Keratinocyte (primary cell): Measurements from ENCODE around the gene FAM193B. TPM values are rescaled to one million over a fixed set of nuclear protein-coding genes. Genes with fewer than 3 reads are reported as not detected.

ENCODE experiments used
- DNase-seq: peaks from one replicate; pipeline ENCODE4 v3.0.0-alpha.2; 2011; ENCODE audit warnings: low read depth, missing footprints, low spot score
- FAIRE-seq: peaks from 2 replicates; lab custom pipeline; 2011; peaks lifted over from hg19 to GRCh38; lab: Jason Lieb, UNC
- H2AFZ ChIP-seq: 2 replicates; pipeline ENCODE4 v1.6.0; 2012; ENCODE audit warnings: low read length, control low read depth, inconsistent platforms; ENCODE audit not compliant: control insufficient read depth
- H3K27ac ChIP-seq: 2 replicates; pipeline ENCODE4 v1.5.1; 2011; ENCODE audit warnings: low read length; ENCODE audit not compliant: control insufficient read depth, insufficient read depth
- H3K27me3 ChIP-seq: 3 replicates; pipeline ENCODE4 v1.6.0; 2011; ENCODE audit warnings: low read length; ENCODE audit not compliant: control insufficient read depth, insufficient read depth; ENCODE audit errors: extremely low read depth
- H3K36me3 ChIP-seq, 2 experiments: 2 replicates in 1 of 2; 3 replicates in 1 of 2; pipeline ENCODE4 v1.5.1; 2011; ENCODE audit warnings: low read length in 2 of 2, mild to moderate bottlenecking in 1 of 2; ENCODE audit not compliant: control insufficient read depth in 2 of 2, insufficient read depth in 2 of 2; ENCODE audit errors: extremely low read depth in 1 of 2
- H3K4me1 ChIP-seq: 3 replicates; pipeline ENCODE4 v1.5.1; 2011; ENCODE audit warnings: low read length; ENCODE audit not compliant: control insufficient read depth, insufficient read depth; ENCODE audit errors: extremely low read depth
- H3K4me2 ChIP-seq: 3 replicates; pipeline ENCODE4 v1.6.0; 2011; ENCODE audit warnings: low read depth, low read length; ENCODE audit not compliant: control insufficient read depth, insufficient read depth; ENCODE audit errors: extremely low read depth
- H3K4me3 ChIP-seq, 3 experiments: fragments of 200-600 bp in 1 of 3; sonication (generic) in 1 of 3; 2 replicates in 2 of 3; 3 replicates in 1 of 3; pipeline ENCODE4 v1.5.1; 2011 to 2016; ENCODE audit warnings: low read length in 3 of 3, mild to moderate bottlenecking in 3 of 3, control low read depth in 2 of 3, inconsistent platforms in 1 of 3, low read depth in 1 of 3, mixed read lengths in 1 of 3, mixed run types in 1 of 3, moderate library complexity in 1 of 3; ENCODE audit not compliant: control insufficient read depth in 2 of 3, insufficient read depth in 2 of 3; ENCODE audit errors: extremely low read depth in 1 of 3
- H3K79me2 ChIP-seq: 2 replicates; pipeline ENCODE4 v1.6.0; 2012; ENCODE audit warnings: low read length; ENCODE audit not compliant: control insufficient read depth, insufficient read depth
- H3K9ac ChIP-seq: 3 replicates; pipeline ENCODE4 v1.6.0; 2011; ENCODE audit warnings: low read length; ENCODE audit not compliant: control insufficient read depth, insufficient read depth; ENCODE audit errors: extremely low read depth
- H3K9me1 ChIP-seq: 3 replicates; pipeline ENCODE4 v1.6.0; 2011; ENCODE audit warnings: low read length; ENCODE audit not compliant: control insufficient read depth, insufficient read depth; ENCODE audit errors: extremely low read depth
- H3K9me3 ChIP-seq: 2 replicates; pipeline ENCODE4 v1.5.1; 2012; ENCODE audit warnings: low read depth, low read length; ENCODE audit not compliant: control insufficient read depth
- H4K20me1 ChIP-seq: 3 replicates; pipeline ENCODE4 v1.6.0; 2011; ENCODE audit warnings: low read length; ENCODE audit not compliant: control insufficient read depth, insufficient read depth; ENCODE audit errors: extremely low read depth
- CTCF ChIP-seq, 3 experiments: IDR thresholded peaks in 1 of 3; conservative IDR thresholded peaks in 1 of 3; optimal IDR thresholded peaks in 1 of 3; 2 replicates in 2 of 3; 3 replicates in 1 of 3; pipeline versions ENCODE3 to v1.5.1; 2011; ENCODE audit warnings: low read length in 3 of 3, mild to moderate bottlenecking in 3 of 3, moderate library complexity in 2 of 3, control low read depth in 1 of 3, inconsistent platforms in 1 of 3; ENCODE audit not compliant: insufficient read depth in 2 of 3; ENCODE audit errors: extremely low read depth in 1 of 3
- EZH2 ChIP-seq: IDR thresholded peaks from one replicate; pipeline ENCODE4 v1.6.1; 2012; ENCODE audit warnings: inconsistent platforms, mild to moderate bottlenecking, low read length, moderate library complexity
- dilution Hi-C: fragments of 300-500 bp; cut with MboI; formaldehyde crosslinking; loops from one replicate; pipeline ENCODE4 v1.7.0; 2020; ENCODE audit warnings: low sequenced_read_pairs; ENCODE audit not compliant: extremely low pct_ligation_motif_present
- polyA plus RNA-seq, 5 experiments: library from polyadenylated mRNA; depleted of rRNA in 3 of 5; stranded (reverse) in 3 of 5; stranded (forward) in 1 of 5; unstranded in 1 of 5; fragments of >200 nt; gene quantifications; 1 replicate in 1 of 5; 2 replicates in 3 of 5; 3 replicates in 1 of 5; pipeline versions ENCODE4 v1.2.1 to v1.2.3, GENCODE V29; 2011 to 2012; ENCODE audit warnings: missing spikeins in 2 of 5, low read depth in 1 of 5, low replicate concordance in 1 of 5

FAM193B gene
- polyA plus RNA-seq, 1 donor (not counting 4 experiments of a cell fraction or from before 2014, with no cell fraction given): 27.5 TPM

- TF ChIP-seq CTCF (optimal IDR thresholded peaks at IDR 0.05 in 1 of 3, IDR thresholded peaks at IDR 0.05 in 1 of 3, conservative IDR thresholded peaks at IDR 0.05 in 1 of 3; ENCODE audit: extremely low read depth in 1 of 3, insufficient read depth in 2 of 3, low read length in 3 of 3) (no peak), EZH2 (no peak)
- Histone ChIP-seq H3K4me2 (no peak overlapping the region), H2AFZ (no peak overlapping the region), H3K9me1 (no peaks in the 10 kb centered on the region), H3K36me3 (peaks cover 4 to 10% of the 10 kb centered on the region in 2 experiments), H3K79me2 (peaks cover 8% of the 10 kb centered on the region), H3K27ac (no peak overlapping the region), H3K27me3 (no peaks in the 10 kb centered on the region), H3K9me3 (no peaks in the 10 kb centered on the region), H4K20me1 (no peaks in the 10 kb centered on the region), H3K9ac (no peak overlapping the region), H3K4me3 (no peak overlapping the region), H3K4me1 (peaks cover 7% of the 10 kb centered on the region)
- FAIRE-seq: no peak
- dilution Hi-C loops: no loop called here
- DNase-seq: no peak
Measured at GRCh38 chr5:177603631-177604030, 49.3 kb upstream of the FAM193B start.

GRCh38 chr5:177602458-177602830, 48.1 kb upstream of the FAM193B start:
- no peak overlapping the region for H3K27ac ChIP-seq
- no peaks in the 10 kb centered on the region for H3K27me3 ChIP-seq
- DNase-seq (no peak), FAIRE-seq (no peak)
- no peak overlapping the region for H3K4me3 ChIP-seq
- dilution Hi-C loops: no loop called here
- peaks cover 4% of the 10 kb centered on the region in 2 experiments for H3K36me3 ChIP-seq
- no peak overlapping the region for H3K4me2 ChIP-seq
- H3K9ac ChIP-seq: no peak overlapping the region
- H3K9me1 ChIP-seq: no peaks in the 10 kb centered on the region
- H3K79me2 ChIP-seq: peaks cover 8% of the 10 kb centered on the region
- no peaks in the 10 kb centered on the region for H3K9me3 ChIP-seq
- H4K20me1 ChIP-seq: no peaks in the 10 kb centered on the region
- H2AFZ ChIP-seq: no peak overlapping the region
- TF ChIP-seq EZH2 (no peak), CTCF (optimal IDR thresholded peaks at IDR 0.05 in 1 of 3, IDR thresholded peaks at IDR 0.05 in 1 of 3, conservative IDR thresholded peaks at IDR 0.05 in 1 of 3; ENCODE audit: extremely low read depth in 1 of 3, insufficient read depth in 2 of 3, low read length in 3 of 3) (no peak)
- peaks cover 7% of the 10 kb centered on the region for H3K4me1 ChIP-seq
